Ishikawa (cell line): Measurements from ENCODE around the gene ZFP92.

Source experiments
- CEBPB ChIP-seq: IDR thresholded peaks from 2 replicates; pipeline ENCODE4 v1.6.1; 2012
- CREB1 ChIP-seq: IDR thresholded peaks from 2 replicates; pipeline ENCODE4 v1.6.1; 2012; ENCODE audit warnings: low read depth
- EP300 ChIP-seq: IDR thresholded peaks from 2 replicates; pipeline ENCODE4 v1.6.1; 2012; ENCODE audit warnings: borderline replicate concordance
- FOXM1 ChIP-seq: IDR thresholded peaks from 2 replicates; pipeline ENCODE4 v1.6.1; 2012; ENCODE audit warnings: low read depth, borderline replicate concordance
- NFIC ChIP-seq: IDR thresholded peaks from 2 replicates; pipeline ENCODE4 v1.6.1; 2012
- RAD21 ChIP-seq: IDR thresholded peaks from 2 replicates; pipeline ENCODE4 v1.6.1; 2012; ENCODE audit warnings: low read depth
- TAF1 ChIP-seq: IDR thresholded peaks from 2 replicates; pipeline ENCODE4 v1.6.1; 2012; ENCODE audit warnings: low read depth, mild to moderate bottlenecking
- TEAD4 ChIP-seq: IDR thresholded peaks from 2 replicates; pipeline ENCODE4 v1.6.1; 2012
- YY1 ChIP-seq: IDR thresholded peaks from 2 replicates; pipeline ENCODE4 v1.6.1; 2012; ENCODE audit warnings: low read depth
- TF ChIP-seq, protein P1 (sequence below): IDR thresholded peaks from 2 replicates; pipeline ENCODE4 v1.6.1; 2012; ENCODE audit warnings: low read depth, mild to moderate bottlenecking
- TF ChIP-seq, protein P2 (sequence below): IDR thresholded peaks from 2 replicates; pipeline ENCODE4 v1.6.1; 2012
- TF ChIP-seq, protein P3 (sequence below): IDR thresholded peaks from 2 replicates; pipeline ENCODE4 v1.6.1; 2012

DNA sequence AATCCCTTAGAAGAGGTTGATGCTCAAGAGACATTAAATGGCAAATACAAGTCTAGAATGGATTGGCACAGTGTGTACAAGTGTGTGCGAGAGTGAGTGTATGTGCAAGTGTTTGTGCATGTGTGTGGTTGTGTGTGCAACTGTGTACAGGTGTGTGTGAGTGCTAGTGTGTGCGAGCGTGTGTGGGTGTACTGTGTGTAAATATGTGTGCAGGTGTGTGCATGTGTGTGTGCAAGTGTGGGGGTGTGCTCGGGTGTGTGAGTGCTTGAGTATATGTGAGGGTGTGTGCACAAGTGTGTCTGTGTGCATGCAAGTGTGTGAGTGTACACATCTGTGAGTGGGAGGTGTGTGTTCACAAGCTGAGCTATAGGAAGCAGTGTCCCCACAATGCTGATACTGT lies 28.7 kb downstream of the ZFP92 start:
- no peak for TF ChIP-seq TEAD4
- TF ChIP-seq, protein P1, sequence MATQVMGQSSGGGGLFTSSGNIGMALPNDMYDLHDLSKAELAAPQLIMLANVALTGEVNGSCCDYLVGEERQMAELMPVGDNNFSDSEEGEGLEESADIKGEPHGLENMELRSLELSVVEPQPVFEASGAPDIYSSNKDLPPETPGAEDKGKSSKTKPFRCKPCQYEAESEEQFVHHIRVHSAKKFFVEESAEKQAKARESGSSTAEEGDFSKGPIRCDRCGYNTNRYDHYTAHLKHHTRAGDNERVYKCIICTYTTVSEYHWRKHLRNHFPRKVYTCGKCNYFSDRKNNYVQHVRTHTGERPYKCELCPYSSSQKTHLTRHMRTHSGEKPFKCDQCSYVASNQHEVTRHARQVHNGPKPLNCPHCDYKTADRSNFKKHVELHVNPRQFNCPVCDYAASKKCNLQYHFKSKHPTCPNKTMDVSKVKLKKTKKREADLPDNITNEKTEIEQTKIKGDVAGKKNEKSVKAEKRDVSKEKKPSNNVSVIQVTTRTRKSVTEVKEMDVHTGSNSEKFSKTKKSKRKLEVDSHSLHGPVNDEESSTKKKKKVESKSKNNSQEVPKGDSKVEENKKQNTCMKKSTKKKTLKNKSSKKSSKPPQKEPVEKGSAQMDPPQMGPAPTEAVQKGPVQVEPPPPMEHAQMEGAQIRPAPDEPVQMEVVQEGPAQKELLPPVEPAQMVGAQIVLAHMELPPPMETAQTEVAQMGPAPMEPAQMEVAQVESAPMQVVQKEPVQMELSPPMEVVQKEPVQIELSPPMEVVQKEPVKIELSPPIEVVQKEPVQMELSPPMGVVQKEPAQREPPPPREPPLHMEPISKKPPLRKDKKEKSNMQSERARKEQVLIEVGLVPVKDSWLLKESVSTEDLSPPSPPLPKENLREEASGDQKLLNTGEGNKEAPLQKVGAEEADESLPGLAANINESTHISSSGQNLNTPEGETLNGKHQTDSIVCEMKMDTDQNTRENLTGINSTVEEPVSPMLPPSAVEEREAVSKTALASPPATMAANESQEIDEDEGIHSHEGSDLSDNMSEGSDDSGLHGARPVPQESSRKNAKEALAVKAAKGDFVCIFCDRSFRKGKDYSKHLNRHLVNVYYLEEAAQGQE, result no peak
- TF ChIP-seq EP300, result no peak
- no peak for TF ChIP-seq TAF1
- TF ChIP-seq NFIC, result no peak
- TF ChIP-seq, protein P2, sequence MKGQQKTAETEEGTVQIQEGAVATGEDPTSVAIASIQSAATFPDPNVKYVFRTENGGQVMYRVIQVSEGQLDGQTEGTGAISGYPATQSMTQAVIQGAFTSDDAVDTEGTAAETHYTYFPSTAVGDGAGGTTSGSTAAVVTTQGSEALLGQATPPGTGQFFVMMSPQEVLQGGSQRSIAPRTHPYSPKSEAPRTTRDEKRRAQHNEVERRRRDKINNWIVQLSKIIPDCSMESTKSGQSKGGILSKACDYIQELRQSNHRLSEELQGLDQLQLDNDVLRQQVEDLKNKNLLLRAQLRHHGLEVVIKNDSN, result no peak
- TF ChIP-seq, protein P3, sequence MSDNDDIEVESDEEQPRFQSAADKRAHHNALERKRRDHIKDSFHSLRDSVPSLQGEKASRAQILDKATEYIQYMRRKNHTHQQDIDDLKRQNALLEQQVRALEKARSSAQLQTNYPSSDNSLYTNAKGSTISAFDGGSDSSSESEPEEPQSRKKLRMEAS, result no peak
- TF ChIP-seq RAD21, result no peak
- TF ChIP-seq FOXM1, result no peak
- TF ChIP-seq YY1, result no peak
- no peak for TF ChIP-seq CEBPB
- no peak for TF ChIP-seq CREB1
